ENCODE data around the gene TTC31.
A peak's percentile ranks its signal among the peaks of the same experiment; 100 is the strongest.

TTC31 gene

DNA sequence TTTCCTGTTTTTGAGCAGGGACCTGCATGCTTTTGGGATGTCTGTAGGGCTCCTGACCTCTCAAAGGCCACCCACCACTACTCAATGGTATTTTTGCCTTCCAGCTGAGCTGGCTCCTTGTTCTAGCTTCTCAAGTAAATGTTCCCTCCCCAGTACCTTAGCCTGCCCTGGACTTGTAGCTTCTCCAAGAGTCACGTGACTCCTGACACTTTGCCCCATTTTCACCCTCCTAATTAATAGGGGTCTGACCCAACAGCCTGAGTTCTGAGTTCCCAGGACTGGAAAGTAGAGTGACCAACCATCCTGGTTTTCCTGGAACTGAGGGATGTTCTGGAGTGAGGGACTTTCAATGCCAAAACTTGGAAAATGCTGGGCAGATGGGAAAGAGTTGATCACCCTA, 12.6 kb downstream of the TTC31 start:
- H3K4me3 ChIP-seq (ENCODE audit: low read depth, low read length): no peak overlapping the region
- no peak for TF ChIP-seq CTCF (IDR thresholded peaks at IDR 0.05; ENCODE audit: borderline replicate concordance, insufficient read depth, low read depth, low read length)

GRCh38 chr2:74496997-74497776, 14.3 kb downstream of the TTC31 start:
- no peak overlapping the region for H3K4me3 ChIP-seq (ENCODE audit: low read depth, low read length)
- no peak for TF ChIP-seq CTCF (IDR thresholded peaks at IDR 0.05; ENCODE audit: borderline replicate concordance, insufficient read depth, low read depth, low read length)

GRCh38 chr2:74497777-74498499, 15.1 kb downstream of the TTC31 start:
- peak overlapping the region; percentile 26 for H3K4me3 ChIP-seq (ENCODE audit: low read depth, low read length)

DNA sequence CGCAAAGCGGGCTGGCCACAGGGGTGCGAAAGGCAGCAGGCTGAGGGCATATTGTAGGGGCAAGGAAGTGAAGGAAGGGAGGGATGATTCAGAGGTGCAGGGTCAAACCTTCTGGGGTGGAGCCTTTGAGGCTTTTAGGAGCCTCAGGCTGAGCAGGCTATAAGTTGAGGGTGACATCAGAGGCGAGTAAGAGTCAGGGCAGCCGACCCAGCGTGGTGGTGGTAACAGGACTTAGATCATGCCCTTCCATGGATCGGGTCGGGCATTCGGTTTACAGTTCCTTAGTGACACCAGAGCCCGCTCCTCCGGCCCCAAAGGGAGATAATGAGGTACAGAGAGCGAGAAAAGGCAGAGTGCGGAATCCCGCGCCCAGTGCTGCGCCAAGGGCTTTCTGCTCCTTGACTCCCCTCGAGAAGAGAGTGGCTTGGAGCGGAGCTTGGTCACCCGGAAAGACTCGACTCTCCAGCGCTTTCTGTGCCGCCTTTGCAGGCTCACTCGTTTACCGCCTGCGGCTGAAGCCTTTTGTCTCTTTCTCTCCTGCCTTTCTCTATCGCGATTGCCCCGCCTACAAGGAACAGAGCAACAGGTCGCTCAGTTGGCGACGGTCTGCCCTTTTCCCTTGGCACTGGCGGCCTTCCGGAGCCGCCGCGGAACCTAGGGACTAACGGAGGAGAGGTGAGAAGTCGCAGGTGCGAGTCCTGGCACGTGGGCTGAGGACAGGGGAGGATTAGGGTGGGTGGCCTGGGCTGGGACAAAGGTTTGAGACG, 15.8 kb downstream of the TTC31 start:
- H3K4me3 ChIP-seq (ENCODE audit: low read depth, low read length): peak overlapping the region; percentile 26

More at GRCh38 chr2:74497777-74498499, 15.1 kb downstream of the TTC31 start:
- TF ChIP-seq CTCF (IDR thresholded peaks at IDR 0.05; ENCODE audit: borderline replicate concordance, insufficient read depth, low read depth, low read length): no peak

DNA sequence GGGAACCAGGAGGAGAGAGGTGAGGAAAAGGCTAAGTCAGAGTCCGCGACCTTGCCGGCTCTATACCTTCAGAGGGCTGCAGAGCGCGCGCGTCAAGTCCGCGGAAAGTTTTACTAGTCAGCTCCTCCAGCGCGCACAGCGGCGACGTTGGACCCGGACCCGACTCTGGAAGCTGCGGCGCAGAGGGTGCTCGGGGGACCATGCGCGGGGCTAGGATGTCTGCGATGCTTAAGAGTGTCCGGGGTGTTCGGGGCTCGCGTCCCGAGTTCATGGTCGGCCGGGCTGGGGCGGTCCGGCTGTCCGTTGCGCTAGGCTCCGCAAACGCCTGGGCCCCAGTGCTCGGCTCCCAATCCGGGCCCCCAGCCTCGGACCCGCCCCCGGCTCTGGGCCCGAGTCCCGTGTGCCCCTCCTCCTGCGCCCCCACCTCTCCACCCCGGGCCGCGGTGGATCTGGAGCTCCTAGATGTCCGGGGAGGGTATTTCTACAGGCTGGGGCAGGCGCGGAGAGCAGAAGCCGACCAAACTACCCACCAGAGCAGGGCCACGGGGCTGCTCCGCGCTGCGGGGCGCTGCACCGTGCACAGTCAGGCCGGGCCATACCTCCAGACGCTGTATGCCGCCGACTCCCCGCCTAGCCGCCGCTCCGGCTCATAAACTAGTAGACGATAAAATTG, 16.5 kb downstream of the TTC31 start, which contains the start of gene LBX2:
TSS of gene LBX2 (minus strand) at position 337 of the 673 bp plus-strand sequence. CDS start at position 271, 66 bp downstream.
- no peak for TF ChIP-seq CTCF (IDR thresholded peaks at IDR 0.05; ENCODE audit: borderline replicate concordance, insufficient read depth, low read depth, low read length)
- peak within 1 kb of the TSS; percentile 26 for H3K4me3 ChIP-seq (ENCODE audit: low read depth, low read length)

More for the DNA sequence above, 15.8 kb downstream of the TTC31 start:
- no peak for TF ChIP-seq CTCF (IDR thresholded peaks at IDR 0.05; ENCODE audit: borderline replicate concordance, insufficient read depth, low read depth, low read length)

- no peak overlapping the region for H3K4me3 ChIP-seq (ENCODE audit: low read depth, low read length)
- no peak for TF ChIP-seq CTCF (IDR thresholded peaks at IDR 0.05; ENCODE audit: borderline replicate concordance, insufficient read depth, low read depth, low read length)
Measured at GRCh38 chr2:74499940-74500577, 17.2 kb downstream of the TTC31 start.
